GM12878 (cell line): ENCODE data around the gene ZNF687. TPM values are rescaled to one million over a fixed set of nuclear protein-coding genes. Genes with fewer than 3 reads are reported as not detected.
A peak's percentile ranks its signal among the peaks of the same experiment; 100 is the strongest.

ENCODE experiments used
- ATF3 ChIP-seq: IDR thresholded peaks from 2 replicates; pipeline ENCODE4 v1.6.1; 2011; ENCODE audit warnings: low read depth, mild to moderate bottlenecking, low read length, moderate library complexity, borderline replicate concordance; ENCODE audit errors: extremely low read depth
- BCL11A ChIP-seq: IDR thresholded peaks from 2 replicates; pipeline ENCODE4 v1.6.1; 2011; ENCODE audit warnings: low read depth, low read length
- BCL3 ChIP-seq: IDR thresholded peaks from 2 replicates; pipeline ENCODE4 v1.6.1; 2011; ENCODE audit warnings: borderline replicate concordance, low read depth, mild to moderate bottlenecking, moderate library complexity, low read length; ENCODE audit not compliant: insufficient read depth, poor library complexity, severe bottlenecking
- ESRRA ChIP-seq: IDR thresholded peaks from 2 replicates; pipeline ENCODE4 v1.6.1; 2012; ENCODE audit warnings: mild to moderate bottlenecking, low read length, improper control_type of control experiment
- FOXM1 ChIP-seq: IDR thresholded peaks from 2 replicates; pipeline ENCODE4 v1.6.1; 2012; ENCODE audit warnings: low read depth, mild to moderate bottlenecking, inconsistent platforms, low read length, moderate library complexity
- GABPA ChIP-seq: IDR thresholded peaks from 2 replicates; pipeline ENCODE4 v1.6.1; 2014; ENCODE audit warnings: antibody characterized with exemption, low read depth, mild to moderate bottlenecking, inconsistent platforms
- GATAD2B ChIP-seq: fragments of 450-650 bp; conservative IDR thresholded peaks from 2 replicates; pipeline ENCODE4 v1.6.1; 2017; ENCODE audit warnings: low read depth, mild to moderate bottlenecking, moderate library complexity
- LARP7 ChIP-seq: fragments of 450-650 bp; IDR thresholded peaks from 2 replicates; pipeline ENCODE4 v1.6.1; 2017; ENCODE audit warnings: mild to moderate bottlenecking
- NFXL1 ChIP-seq: fragments of 450-650 bp; IDR thresholded peaks from 2 replicates; pipeline ENCODE4 v1.6.1; 2017; ENCODE audit warnings: antibody characterized with exemption, mild to moderate bottlenecking, borderline replicate concordance
- SREBF2 ChIP-seq: IDR thresholded peaks from 2 replicates; pipeline ENCODE4 v1.6.1; 2012; ENCODE audit warnings: mild to moderate bottlenecking, low read length
- SRF ChIP-seq, 2 experiments: IDR thresholded peaks; 2 replicates each; pipeline ENCODE4 v1.6.1; 2011; ENCODE audit warnings: low read depth in 2 of 2, low read length in 2 of 2, mild to moderate bottlenecking in 1 of 2, moderate library complexity in 1 of 2
- STAT3 ChIP-seq: IDR thresholded peaks from 2 replicates; pipeline ENCODE4 v1.6.1; 2011; ENCODE audit warnings: low read depth, low read length, improper control_type of control experiment
- TCF12 ChIP-seq: IDR thresholded peaks from 2 replicates; pipeline ENCODE4 v1.6.1; 2011; ENCODE audit warnings: low read depth, mild to moderate bottlenecking, low read length
- TCF3 ChIP-seq: IDR thresholded peaks from 2 replicates; pipeline ENCODE4 v1.6.1; 2012; ENCODE audit warnings: low read depth, mild to moderate bottlenecking, low read length, borderline replicate concordance; ENCODE audit not compliant: insufficient read depth
- WRNIP1 ChIP-seq: IDR thresholded peaks from 2 replicates; pipeline ENCODE4 v1.6.1; 2011; ENCODE audit warnings: low read depth, low read length, improper control_type of control experiment, borderline replicate concordance
- ZBED1 ChIP-seq: IDR thresholded peaks from 2 replicates; pipeline ENCODE4 v1.6.1; 2016; ENCODE audit warnings: borderline replicate concordance
- ZNF24 ChIP-seq: fragments of 450-650 bp; IDR thresholded peaks from 2 replicates; pipeline ENCODE4 v1.6.1; 2017; ENCODE audit warnings: antibody characterized with exemption, mild to moderate bottlenecking
- polyA plus RNA-seq, 11 experiments: library from polyadenylated mRNA; depleted of rRNA in 4 of 11; unstranded in 6 of 11; stranded (reverse) in 5 of 11; fragments of >200 nt; fragmentation: Nextera tagmentation in 4 of 11; fragmentation: Illumina TruSeq in 1 of 11; extraction: Ambion mirVana in 4 of 11; extraction: Trizol in 1 of 11; gene quantifications; 1 replicate in 1 of 11; 2 replicates in 10 of 11; pipeline versions ENCODE4 v1.2.1 to v1.2.3, GENCODE V29; 2011 to 2016; ENCODE audit warnings: inconsistent platforms in 2 of 11, missing spikeins in 2 of 11, low read depth in 1 of 11
- total RNA-seq, 4 experiments: library from RNA; depleted of rRNA in 3 of 4; stranded (reverse); fragments of >200 nt in 3 of 4; fragmentation: Illumina TruSeq in 1 of 4; extraction: Trizol in 1 of 4; gene quantifications; 2 replicates each; pipeline versions ENCODE4 v1.2.1 to v1.2.3, GENCODE V29; 2013 to 2021
- TF ChIP-seq, protein P1 (sequence below): fragments of 450-650 bp; IDR thresholded peaks from 2 replicates; pipeline ENCODE4 v1.6.1; 2017; ENCODE audit warnings: mild to moderate bottlenecking, moderate library complexity
- TF ChIP-seq, protein P2 (sequence below): IDR thresholded peaks from 2 replicates; pipeline ENCODE4 v1.6.1; 2012; ENCODE audit warnings: low read depth, low read length, improper control_type of control experiment
- TF ChIP-seq, protein P3 (sequence below): fragments of 450-650 bp; IDR thresholded peaks from 2 replicates; pipeline ENCODE4 v1.6.1; 2018; ENCODE audit warnings: mild to moderate bottlenecking, low read depth, moderate library complexity; ENCODE audit not compliant: partially characterized antibody

Gene ZNF687
- total and polyA plus RNA-seq, 10 of the 15 experiments (the other 5 are each of a cell fraction or from before 2014, with no cell fraction given), result 0.08 to 30.9 (median 9.9) TPM

DNA sequence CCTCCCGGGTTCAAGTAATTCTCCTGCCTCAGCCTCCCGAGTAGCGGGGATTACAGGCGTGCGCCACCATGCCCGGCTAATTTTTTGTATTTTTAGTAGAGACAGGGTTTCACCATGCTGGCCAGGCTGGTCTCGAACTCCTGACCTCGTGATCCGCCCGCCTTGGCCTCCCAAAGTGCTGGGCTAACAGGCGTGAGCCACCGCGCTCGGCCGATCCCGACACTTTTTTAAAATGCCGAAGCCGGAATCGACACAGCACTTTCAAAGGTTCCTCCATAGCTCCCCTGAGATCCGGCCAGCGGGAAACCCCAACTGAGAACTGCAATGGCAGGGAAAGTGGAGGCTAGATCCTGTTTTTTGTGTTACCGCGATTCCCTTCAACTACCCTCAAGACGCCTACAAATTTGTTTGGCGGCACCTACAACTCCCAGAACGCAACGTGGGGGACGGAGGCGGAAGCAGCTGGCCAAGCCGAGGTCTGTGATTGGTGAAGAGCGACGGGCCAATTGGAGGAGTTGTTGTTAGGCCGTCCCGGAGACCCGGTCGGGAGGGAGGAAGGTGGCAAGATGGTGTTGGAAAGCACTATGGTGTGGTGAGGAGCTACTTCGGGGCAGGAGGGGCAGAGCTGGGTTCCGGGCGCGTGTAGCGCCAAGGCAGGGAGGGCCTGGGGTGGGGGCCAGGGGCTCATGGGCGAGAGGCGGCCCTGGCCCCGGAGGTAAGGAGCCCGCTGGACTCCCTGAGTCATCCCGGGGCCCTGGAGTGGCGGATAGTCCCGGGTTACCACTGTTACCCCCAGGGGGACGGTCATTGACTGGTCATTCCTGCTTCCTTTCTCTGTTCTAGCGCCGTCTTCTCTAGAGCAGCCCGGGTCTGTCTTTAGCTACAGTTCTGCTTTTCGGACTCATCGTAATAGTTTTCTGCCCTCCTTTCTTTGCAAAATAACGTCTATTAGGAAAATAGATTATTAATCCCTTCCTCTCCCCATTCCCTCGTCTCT is 27.6 kb upstream of the ZNF687 start, which contains the start of gene PSMD4 (continued):
- TF ChIP-seq, protein P1, sequence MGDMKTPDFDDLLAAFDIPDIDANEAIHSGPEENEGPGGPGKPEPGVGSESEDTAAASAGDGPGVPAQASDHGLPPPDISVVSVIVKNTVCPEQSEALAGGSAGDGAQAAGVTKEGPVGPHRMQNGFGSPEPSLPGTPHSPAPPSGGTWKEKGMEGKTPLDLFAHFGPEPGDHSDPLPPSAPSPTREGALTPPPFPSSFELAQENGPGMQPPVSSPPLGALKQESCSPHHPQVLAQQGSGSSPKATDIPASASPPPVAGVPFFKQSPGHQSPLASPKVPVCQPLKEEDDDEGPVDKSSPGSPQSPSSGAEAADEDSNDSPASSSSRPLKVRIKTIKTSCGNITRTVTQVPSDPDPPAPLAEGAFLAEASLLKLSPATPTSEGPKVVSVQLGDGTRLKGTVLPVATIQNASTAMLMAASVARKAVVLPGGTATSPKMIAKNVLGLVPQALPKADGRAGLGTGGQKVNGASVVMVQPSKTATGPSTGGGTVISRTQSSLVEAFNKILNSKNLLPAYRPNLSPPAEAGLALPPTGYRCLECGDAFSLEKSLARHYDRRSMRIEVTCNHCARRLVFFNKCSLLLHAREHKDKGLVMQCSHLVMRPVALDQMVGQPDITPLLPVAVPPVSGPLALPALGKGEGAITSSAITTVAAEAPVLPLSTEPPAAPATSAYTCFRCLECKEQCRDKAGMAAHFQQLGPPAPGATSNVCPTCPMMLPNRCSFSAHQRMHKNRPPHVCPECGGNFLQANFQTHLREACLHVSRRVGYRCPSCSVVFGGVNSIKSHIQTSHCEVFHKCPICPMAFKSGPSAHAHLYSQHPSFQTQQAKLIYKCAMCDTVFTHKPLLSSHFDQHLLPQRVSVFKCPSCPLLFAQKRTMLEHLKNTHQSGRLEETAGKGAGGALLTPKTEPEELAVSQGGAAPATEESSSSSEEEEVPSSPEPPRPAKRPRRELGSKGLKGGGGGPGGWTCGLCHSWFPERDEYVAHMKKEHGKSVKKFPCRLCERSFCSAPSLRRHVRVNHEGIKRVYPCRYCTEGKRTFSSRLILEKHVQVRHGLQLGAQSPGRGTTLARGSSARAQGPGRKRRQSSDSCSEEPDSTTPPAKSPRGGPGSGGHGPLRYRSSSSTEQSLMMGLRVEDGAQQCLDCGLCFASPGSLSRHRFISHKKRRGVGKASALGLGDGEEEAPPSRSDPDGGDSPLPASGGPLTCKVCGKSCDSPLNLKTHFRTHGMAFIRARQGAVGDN, result no peak
- TF ChIP-seq ESRRA, result no peak
- TF ChIP-seq TCF3, result no peak
- TF ChIP-seq BCL11A, result no peak
- TF ChIP-seq, protein P2, sequence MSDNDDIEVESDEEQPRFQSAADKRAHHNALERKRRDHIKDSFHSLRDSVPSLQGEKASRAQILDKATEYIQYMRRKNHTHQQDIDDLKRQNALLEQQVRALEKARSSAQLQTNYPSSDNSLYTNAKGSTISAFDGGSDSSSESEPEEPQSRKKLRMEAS, result peak; percentile 77
- TF ChIP-seq, protein P3, sequence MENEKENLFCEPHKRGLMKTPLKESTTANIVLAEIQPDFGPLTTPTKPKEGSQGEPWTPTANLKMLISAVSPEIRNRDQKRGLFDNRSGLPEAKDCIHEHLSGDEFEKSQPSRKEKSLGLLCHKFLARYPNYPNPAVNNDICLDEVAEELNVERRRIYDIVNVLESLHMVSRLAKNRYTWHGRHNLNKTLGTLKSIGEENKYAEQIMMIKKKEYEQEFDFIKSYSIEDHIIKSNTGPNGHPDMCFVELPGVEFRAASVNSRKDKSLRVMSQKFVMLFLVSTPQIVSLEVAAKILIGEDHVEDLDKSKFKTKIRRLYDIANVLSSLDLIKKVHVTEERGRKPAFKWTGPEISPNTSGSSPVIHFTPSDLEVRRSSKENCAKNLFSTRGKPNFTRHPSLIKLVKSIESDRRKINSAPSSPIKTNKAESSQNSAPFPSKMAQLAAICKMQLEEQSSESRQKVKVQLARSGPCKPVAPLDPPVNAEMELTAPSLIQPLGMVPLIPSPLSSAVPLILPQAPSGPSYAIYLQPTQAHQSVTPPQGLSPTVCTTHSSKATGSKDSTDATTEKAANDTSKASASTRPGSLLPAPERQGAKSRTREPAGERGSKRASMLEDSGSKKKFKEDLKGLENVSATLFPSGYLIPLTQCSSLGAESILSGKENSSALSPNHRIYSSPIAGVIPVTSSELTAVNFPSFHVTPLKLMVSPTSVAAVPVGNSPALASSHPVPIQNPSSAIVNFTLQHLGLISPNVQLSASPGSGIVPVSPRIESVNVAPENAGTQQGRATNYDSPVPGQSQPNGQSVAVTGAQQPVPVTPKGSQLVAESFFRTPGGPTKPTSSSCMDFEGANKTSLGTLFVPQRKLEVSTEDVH, result no peak
- TF ChIP-seq GABPA, result peak; percentile 88
- no peak for TF ChIP-seq BCL3
- no peak for TF ChIP-seq SREBF2
- TF ChIP-seq STAT3, result no peak
- peak; percentile 70 for TF ChIP-seq GATAD2B
- no peak for TF ChIP-seq FOXM1
- peak; percentile 85; the same call in 1 of the 2 replicates for TF ChIP-seq WRNIP1
- TF ChIP-seq SRF (IDR thresholded peaks at IDR 0.05; ENCODE audit: low read depth in 2 of 2, low read length in 2 of 2), result no peak
- no peak; the same call in 1 of the 2 replicates for TF ChIP-seq LARP7
- no peak for TF ChIP-seq ATF3
- peak; percentile 60; the same call in 1 of the 2 replicates for TF ChIP-seq TCF12
- no peak for TF ChIP-seq ZBED1
- TF ChIP-seq NFXL1, result no peak
- no peak for TF ChIP-seq ZNF24
